Ovary (tissue), 9 donors: Measurements from ENCODE around the gene SUN1. TPM values are rescaled to one million over a fixed set of nuclear protein-coding genes. Genes with fewer than 3 reads are reported as not detected.

Experiments
- DNase-seq, 5 donors: peaks; one replicate each; pipeline ENCODE4 v3.0.0-alpha.2; 2019 to 2020
- H3K27ac ChIP-seq, 2 donors: fragments of 200-600 bp; one replicate each; pipeline versions ENCODE4 v1.5.1 to v1.8.0; 2019 to 2022
- H3K27me3 ChIP-seq: fragments of 200-600 bp; one replicate; pipeline ENCODE4 v1.8.0; 2022
- H3K36me3 ChIP-seq: fragments of 200-600 bp; sonication (generic); one replicate; pipeline ENCODE4 v1.5.1; 2019
- H3K4me1 ChIP-seq: one replicate; pipeline ENCODE4 v1.8.1; 2013; ENCODE audit warnings: mild to moderate bottlenecking, moderate library complexity; ENCODE audit not compliant: insufficient read depth
- H3K4me3 ChIP-seq: fragments of 200-600 bp; sonication (generic); one replicate; pipeline ENCODE4 v1.5.1; 2017
- H3K9me3 ChIP-seq, 2 donors: fragments of 200-600 bp in 1 of 2; sonication (generic) in 1 of 2; one replicate each; pipeline versions ENCODE4 v1.5.1 to v1.8.1; 2013 to 2019; ENCODE audit warnings: mild to moderate bottlenecking in 1 of 2, moderate library complexity in 1 of 2
- CTCF ChIP-seq, 3 donors: fragments of 450-650 bp in 2 of 3; fragments of 200-600 bp in 1 of 3; IDR thresholded peaks; one replicate each; pipeline versions ENCODE4 v1.5.1 to v1.8.0; 2016 to 2022; ENCODE audit warnings: antibody characterized with exemption in 3 of 3, mild to moderate bottlenecking in 1 of 3
- EP300 ChIP-seq: sonication (generic); formaldehyde crosslinking; IDR thresholded peaks from one replicate; pipeline ENCODE4 v1.6.1; 2017; ENCODE audit warnings: antibody characterized with exemption
- POLR2A ChIP-seq: fragments of 450-650 bp; IDR thresholded peaks from one replicate; pipeline ENCODE4 v1.6.1; 2017; ENCODE audit warnings: antibody characterized with exemption, mild to moderate bottlenecking, moderate library complexity
- WGBS, 3 donors: extraction: QIAGEN DNeasy Blood & Tissue Kit in 1 of 3; methylation state at CpG; one replicate each; pipeline versions ENCODE4 v1.1.5 to v1.1.7; 2013 to 2017; 5-methylcytosine and 5-hydroxymethylcytosine counted together
- intact Hi-C, 4 donors: fragments of 100-400 bp; cut with DNase I; formaldehyde crosslinking; loops; one replicate each; pipeline versions ENCODE4 v1.11.0 to v1.15.1; 2022 to 2023
- polyA plus RNA-seq, 2 donors: library from polyadenylated mRNA; stranded (reverse); fragments of 200-250 nt in 1 of 2; fragments of 350-450 nt in 1 of 2; fragmentation: Illumina TruSeq in 1 of 2; extraction: RNeasy Lipid Tissue Mini Kit (QIAGEN cat#74804) in 1 of 2; gene quantifications; one replicate each; pipeline ENCODE4 v1.2.3, GENCODE V29; 2013 to 2014
- total RNA-seq, 7 donors: library from RNA; depleted of rRNA in 2 of 7; stranded (reverse); fragments of >200 nt in 2 of 7; fragmentation: NEBNext Ultra II Directional in 3 of 7; extraction: Animal tissue kit (Norgen Biotek cat#: 25700) in 3 of 7; gene quantifications; one replicate each; pipeline versions ENCODE4 v1.1.0 to v1.2.4, GENCODE V29; 2016 to 2023
- donor health status: DM: no; HTN: no; CAD: no; lungs with moderate emphysema.
- donor health status: DM: no; HTN: no; CAD: no.
- donor health status: Bipolar disorder and iron deficiency.
- donor health status: DM: yes; HTN: yes; CAD: no.
- donor health status: DM: no; HTN: no; CAD: no.
- donor health status: DM: yes; HTN: yes; CAD: no.

The SUN1 gene
- total and polyA plus RNA-seq, 9 donors = 100 to 196 (median 143) TPM

DNA sequence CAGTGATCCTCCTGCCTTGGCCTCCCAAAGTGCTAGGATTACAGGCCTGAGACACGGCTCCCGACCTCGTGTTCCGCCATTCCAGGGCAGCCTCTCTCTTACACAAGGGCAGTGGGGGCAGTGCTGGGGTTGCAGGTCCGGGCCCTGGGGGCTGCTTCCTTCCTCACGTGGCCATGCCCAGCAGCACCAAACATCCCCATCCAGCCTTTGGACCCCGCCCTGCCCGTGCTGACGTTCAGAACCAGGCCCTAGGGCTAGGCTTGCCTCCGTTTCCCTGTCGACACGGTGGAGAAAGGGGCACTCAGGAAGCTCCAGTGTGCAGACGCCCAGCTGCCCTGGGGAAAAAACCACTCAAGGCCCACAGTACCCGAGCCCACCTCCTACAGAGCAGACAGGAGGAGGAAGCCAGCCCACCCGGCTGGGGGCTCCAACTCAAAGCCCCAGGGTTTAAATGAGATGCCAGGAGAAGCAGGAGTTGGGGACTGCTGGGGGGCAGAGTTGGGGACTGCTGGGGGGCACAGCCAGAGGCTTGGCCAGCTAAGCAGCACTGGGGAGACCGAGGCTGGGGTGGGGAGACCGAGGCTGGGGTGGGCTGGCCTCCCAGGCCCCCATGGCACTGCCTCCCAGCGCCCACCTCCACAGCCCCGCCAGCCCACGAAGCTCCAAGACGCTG, 86.3 kb downstream of the SUN1 start:
- intact Hi-C loops = loop anchor here in 1 of 4 donors (10.0 kb wide), 1 partner anchor 146 kb away; no protein-coding TSS in a partner anchor
- TF ChIP-seq POLR2A (no peak), CTCF (IDR thresholded peaks at IDR 0.05) (no peak), EP300 (no peak)
- WGBS, 3 donors = 84 to 88% (median 86%) methylated on average over 19 to 21 of the region's 21 CpGs
- Histone ChIP-seq H3K27ac (no peak overlapping the region), H3K9me3 (no peaks in the 10 kb centered on the region), H3K4me1 (no peaks in the 10 kb centered on the region), H3K4me3 (no peak overlapping the region), H3K36me3 (no peaks in the 10 kb centered on the region), H3K27me3 (no peaks in the 10 kb centered on the region)
- peak in 4 of 5 donors; percentile 4 to 21 (median 10) for DNase-seq

DNA sequence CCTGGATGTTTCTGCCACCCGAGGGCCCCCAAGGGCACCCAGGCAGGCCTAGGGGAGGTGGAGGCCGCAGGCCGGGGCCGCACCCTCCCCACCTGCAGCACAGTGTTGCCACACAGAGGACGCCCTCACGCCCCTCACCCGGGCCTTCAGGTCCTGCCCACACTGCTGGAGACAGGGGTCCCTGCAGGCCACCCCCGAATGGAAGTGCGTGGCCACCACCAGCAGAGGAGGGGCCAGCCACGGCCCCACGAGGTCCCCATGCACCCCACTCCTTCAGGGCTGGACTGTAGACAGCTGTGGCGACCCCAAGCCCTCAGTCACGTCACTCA, 86.8 kb downstream of the SUN1 start:
- H3K4me1 ChIP-seq = no peaks in the 10 kb centered on the region
- whole genome bisulfite sequencing, 3 donors = 80 to 83% (median 82%) methylated on average over 13 of the region's 13 CpGs
- H3K4me3 ChIP-seq = no peak overlapping the region
- H3K27ac ChIP-seq = no peak overlapping the region
- H3K9me3 ChIP-seq = no peaks in the 10 kb centered on the region
- peak in 4 of 5 donors; percentile 1 to 24 (median 6) for DNase-seq
- TF ChIP-seq CTCF (IDR thresholded peaks at IDR 0.05) (no peak), POLR2A (no peak), EP300 (no peak)
- H3K36me3 ChIP-seq = no peaks in the 10 kb centered on the region
- no peaks in the 10 kb centered on the region for H3K27me3 ChIP-seq
- intact Hi-C loops = loop anchor here in 1 of 4 donors (10.0 kb wide), 1 partner anchor 146 kb away; no protein-coding TSS in a partner anchor

GRCh38 chr7:919924-920341, 87.7 kb downstream of the SUN1 start:
- TF ChIP-seq POLR2A (no peak), EP300 (no peak), CTCF (IDR thresholded peaks at IDR 0.05) (no peak)

GRCh38 chr7:920351-921070, 88.2 kb downstream of the SUN1 start:
- Histone ChIP-seq H3K27ac (no peak overlapping the region), H3K4me3 (no peak overlapping the region), H3K36me3 (no peaks in the 10 kb centered on the region), H3K9me3 (no peaks in the 10 kb centered on the region), H3K4me1 (peaks cover 2% of the 10 kb centered on the region), H3K27me3 (no peaks in the 10 kb centered on the region)
- WGBS, 3 donors = 80 to 87% (median 83%) methylated on average over 40 of the region's 40 CpGs
- intact Hi-C loops = no loop called here
- TF ChIP-seq CTCF (IDR thresholded peaks at IDR 0.05) = no peak
- no peak for TF ChIP-seq EP300
- TF ChIP-seq POLR2A = no peak
- DNase-seq = peak in 4 of 5 donors; percentile 6 to 33 (median 14)

More at GRCh38 chr7:919924-920341, 87.7 kb downstream of the SUN1 start:
- Histone ChIP-seq H3K4me3 (no peak overlapping the region), H3K4me1 (peaks cover 2% of the 10 kb centered on the region), H3K27ac (no peak overlapping the region), H3K27me3 (no peaks in the 10 kb centered on the region), H3K36me3 (no peaks in the 10 kb centered on the region), H3K9me3 (no peaks in the 10 kb centered on the region)
- intact Hi-C loops = loop anchor here in 1 of 4 donors (10.0 kb wide), 1 partner anchor 145 kb away; no protein-coding TSS in a partner anchor
- DNase-seq = peak in 4 of 5 donors; percentile 5 to 28 (median 14)
- WGBS, 3 donors = 61 to 76% (median 71%) methylated on average over 24 to 26 of the region's 26 CpGs
